HepG2 (cell line): ENCODE results near the gene DVL3. TPM values are rescaled to one million over a fixed set of nuclear protein-coding genes. Genes with fewer than 3 reads are reported as not detected.

ENCODE experiments used
- ADNP ChIP-seq: sonication (generic); formaldehyde crosslinking; IDR thresholded peaks from 2 replicates; pipeline ENCODE4 v1.4.0; 2020; ENCODE audit warnings: missing genetic modification reagents
- ATF5 ChIP-seq: sonication (generic); formaldehyde crosslinking; IDR thresholded peaks from 2 replicates; pipeline ENCODE4 v1.4.0; 2020; ENCODE audit warnings: mild to moderate bottlenecking, low read depth, missing genetic modification reagents
- BORCS8-MEF2B ChIP-seq: sonication (generic); formaldehyde crosslinking; IDR thresholded peaks from 2 replicates; pipeline ENCODE4 v1.8.0; 2022; ENCODE audit warnings: mild to moderate bottlenecking, missing genetic modification reagents
- E2F5 ChIP-seq: sonication (generic); formaldehyde crosslinking; conservative IDR thresholded peaks from 2 replicates; pipeline ENCODE4 v1.4.0; 2020; ENCODE audit warnings: missing genetic modification reagents
- EP300 ChIP-seq, 3 experiments: sonication (generic) in 1 of 3; formaldehyde crosslinking in 1 of 3; IDR thresholded peaks; 2 replicates each; pipeline versions ENCODE4 v1.5.1 to v1.6.1; 2011 to 2020; ENCODE audit warnings: low read depth in 2 of 3, low read length in 2 of 3, borderline replicate concordance in 1 of 3, improper control_type of control experiment in 1 of 3, mild to moderate bottlenecking in 1 of 3, missing genetic modification reagents in 1 of 3, moderate library complexity in 1 of 3
- FLYWCH1 ChIP-seq: sonication (generic); formaldehyde crosslinking; IDR thresholded peaks from 2 replicates; pipeline ENCODE4 v1.8.1; 2023; ENCODE audit warnings: mild to moderate bottlenecking, missing genetic modification reagents
- HINFP ChIP-seq: sonication (generic); formaldehyde crosslinking; IDR thresholded peaks from 2 replicates; pipeline ENCODE4 v1.4.0; 2020; ENCODE audit warnings: low read depth, mild to moderate bottlenecking, missing genetic modification reagents
- HNRNPL ChIP-seq: fragments of 200-400 bp; formaldehyde crosslinking; IDR thresholded peaks from 2 replicates; pipeline ENCODE4 v1.6.1; 2017; ENCODE audit warnings: mild to moderate bottlenecking, low read depth, low read length
- HNRNPLL ChIP-seq: fragments of 200-400 bp; formaldehyde crosslinking; IDR thresholded peaks from 2 replicates; pipeline ENCODE4 v1.6.1; 2017; ENCODE audit warnings: mild to moderate bottlenecking, low read depth, low read length; ENCODE audit not compliant: poor library complexity, severe bottlenecking
- IRF9 ChIP-seq: sonication (generic); formaldehyde crosslinking; IDR thresholded peaks from 2 replicates; pipeline ENCODE4 v1.8.0; 2022; ENCODE audit warnings: missing genetic modification reagents, mild to moderate bottlenecking, borderline replicate concordance
- MLX ChIP-seq: IDR thresholded peaks from 2 replicates; pipeline ENCODE4 v1.6.1; 2016
- NFATC3 ChIP-seq: sonication (generic); formaldehyde crosslinking; IDR thresholded peaks from 2 replicates; pipeline ENCODE4 v1.5.1; 2020; ENCODE audit warnings: mild to moderate bottlenecking, missing genetic modification reagents
- NKX3-1 ChIP-seq: sonication (generic); formaldehyde crosslinking; IDR thresholded peaks from 2 replicates; pipeline ENCODE4 v1.5.0; 2020; ENCODE audit warnings: missing genetic modification reagents
- PPARG ChIP-seq: conservative IDR thresholded peaks from 2 replicates; pipeline ENCODE4 v1.6.1; 2016; ENCODE audit warnings: missing biosample characterization, missing genetic modification reagents
- RNF2 ChIP-seq: fragments of 450-650 bp; conservative IDR thresholded peaks from 2 replicates; pipeline ENCODE4 v1.6.1; 2016; ENCODE audit warnings: low read depth
- SMAD1 ChIP-seq: sonication (generic); formaldehyde crosslinking; IDR thresholded peaks from 2 replicates; pipeline ENCODE4 v1.4.0; 2020; ENCODE audit warnings: missing genetic modification reagents, low read depth, mild to moderate bottlenecking, borderline replicate concordance
- TBX2 ChIP-seq: sonication (generic); formaldehyde crosslinking; IDR thresholded peaks from 2 replicates; pipeline ENCODE4 v1.5.0; 2020; ENCODE audit warnings: missing genetic modification reagents, mild to moderate bottlenecking, borderline replicate concordance
- ZBTB20 ChIP-seq: sonication (generic); formaldehyde crosslinking; IDR thresholded peaks from 2 replicates; pipeline ENCODE4 v1.8.1; 2023; ENCODE audit warnings: missing genetic modification reagents, low read depth, mild to moderate bottlenecking, borderline replicate concordance
- ZNF329 ChIP-seq: sonication (generic); formaldehyde crosslinking; IDR thresholded peaks from 2 replicates; pipeline ENCODE4 v1.9.0; 2021; ENCODE audit warnings: low read depth, mild to moderate bottlenecking, missing genetic modification reagents
- ZNF33B ChIP-seq: sonication (generic); formaldehyde crosslinking; IDR thresholded peaks from 2 replicates; pipeline ENCODE4 v1.5.1; 2020; ENCODE audit warnings: mild to moderate bottlenecking, missing genetic modification reagents
- ZNF550 ChIP-seq: sonication (generic); formaldehyde crosslinking; IDR thresholded peaks from 2 replicates; pipeline ENCODE4 v1.4.0; 2020; ENCODE audit warnings: mild to moderate bottlenecking, missing genetic modification reagents, borderline replicate concordance
- ZNF558 ChIP-seq: sonication (generic); formaldehyde crosslinking; IDR thresholded peaks from 2 replicates; pipeline ENCODE4 v1.9.0; 2022; ENCODE audit warnings: mild to moderate bottlenecking, missing genetic modification reagents, borderline replicate concordance
- ZNF670 ChIP-seq: sonication (generic); formaldehyde crosslinking; IDR thresholded peaks from 2 replicates; pipeline ENCODE4 v1.8.0; 2022; ENCODE audit warnings: mild to moderate bottlenecking, missing genetic modification reagents, borderline replicate concordance
- ZSCAN31 ChIP-seq: sonication (generic); formaldehyde crosslinking; IDR thresholded peaks from 2 replicates; pipeline ENCODE4 v1.5.0; 2020; ENCODE audit warnings: low read depth, mild to moderate bottlenecking, missing genetic modification reagents
- polyA plus RNA-seq, 8 experiments: library from polyadenylated mRNA; depleted of rRNA in 3 of 8; stranded (reverse) in 7 of 8; unstranded in 1 of 8; fragments of >200 nt; fragmentation: Illumina TruSeq in 4 of 8; extraction: Trizol in 4 of 8; gene quantifications; 2 replicates each; pipeline versions ENCODE4 v1.2.1 to v1.2.3, GENCODE V29; 2011 to 2016; ENCODE audit warnings: low read depth in 4 of 8, missing spikeins in 1 of 8, mixed read lengths in 1 of 8; ENCODE audit not compliant: insufficient read depth in 1 of 8
- total RNA-seq, 5 experiments: library from RNA; depleted of rRNA; stranded (reverse); fragments of >200 nt; fragmentation: Illumina TruSeq; extraction: Trizol; gene quantifications; 2 replicates each; pipeline ENCODE4 v1.2.3, GENCODE V29; 2016; ENCODE audit warnings: low read depth in 1 of 5

The DVL3 gene
- total and polyA plus RNA-seq, 2 of the 13 experiments (the other 11 are each of a cell fraction or from before 2014, with no cell fraction given) = 29.0 to 36.1 TPM

- TF ChIP-seq TBX2 = peak; percentile 95
- TF ChIP-seq NKX3-1 (CRISPR knock-in tag) = no peak
- peak; percentile 59; the same call in 1 of the 2 replicates for TF ChIP-seq ZSCAN31 (CRISPR knock-in tag)
- TF ChIP-seq ZBTB20 = peak; percentile 34; the same call in 1 of the 2 replicates
- no peak for TF ChIP-seq ADNP (CRISPR knock-in tag)
- no peak for TF ChIP-seq ZNF33B
- TF ChIP-seq FLYWCH1 (CRISPR knock-in tag) = no peak
- no peak for TF ChIP-seq SMAD1 (CRISPR knock-in tag)
- TF ChIP-seq IRF9 = no peak; the same call in 1 of the 2 replicates
- no peak for TF ChIP-seq ZNF558
- no peak for TF ChIP-seq HINFP
- 0 out of 2 replicates have a peak, but pooled peaks have one; percentile 7 for TF ChIP-seq BORCS8-MEF2B (CRISPR knock-in tag)
- TF ChIP-seq ATF5 = no peak
- 0 out of 2 replicates have a peak, but pooled peaks have one; percentile 62 for TF ChIP-seq HNRNPL
- 0 out of 4 replicates have a peak, but pooled peaks of 1 of the 2 experiments have one; percentile 17 for TF ChIP-seq EP300 (IDR thresholded peaks at IDR 0.05; ENCODE audit: low read depth in 2 of 2, low read length in 2 of 2)
- TF ChIP-seq EP300 (CRISPR knock-in tag; IDR thresholded peaks at IDR 0.05; ENCODE audit: borderline replicate concordance) = peak; percentile 36; the same call in 1 of the 2 replicates
- no peak for TF ChIP-seq ZNF670 (CRISPR knock-in tag)
- no peak for TF ChIP-seq ZNF329 (CRISPR knock-in tag)
- peak; percentile 98 for TF ChIP-seq HNRNPLL
- TF ChIP-seq E2F5 (CRISPR knock-in tag) = peak; percentile 53; the same call in 1 of the 2 replicates
- no peak for TF ChIP-seq ZNF550
- no peak; the same call in 1 of the 2 replicates for TF ChIP-seq MLX (CRISPR knock-in tag)
- TF ChIP-seq RNF2 = peak; percentile 83
- 0 out of 2 replicates have a peak, but pooled peaks have one; percentile 12 for TF ChIP-seq NFATC3
- TF ChIP-seq PPARG (CRISPR knock-in tag) = peak; percentile 60
Measured at GRCh38 chr3:184185461-184186183, 30.4 kb downstream of the DVL3 start (continued).
